HL-60 (cell line): ENCODE data around the gene IL11.

ENCODE experiments used
- DNase-seq, 2 experiments: peaks; one replicate each; pipeline ENCODE4 v3.0.0-alpha.2; 2010 to 2020; ENCODE audit warnings: low read depth in 1 of 2, low spot score in 1 of 2
- H3K27ac ChIP-seq: fragments of 250-450 bp; sonication (Bioruptor Pico); replicated peaks from 2 replicates; pipeline ENCODE4 v1.5.1; 2020; ENCODE audit warnings: mild to moderate bottlenecking, moderate library complexity
- H3K27me3 ChIP-seq: fragments of 250-450 bp; sonication (Bioruptor Pico); 2 replicates; pipeline ENCODE4 v1.5.1; 2021; ENCODE audit warnings: mild to moderate bottlenecking, moderate library complexity; ENCODE audit not compliant: insufficient read depth, poor library complexity, severe bottlenecking
- H3K4me3 ChIP-seq: replicated peaks from 2 replicates; pipeline ENCODE4 v1.5.1; 2011; ENCODE audit warnings: mild to moderate bottlenecking, control low read depth, low read length; ENCODE audit not compliant: insufficient read depth
- GABPA ChIP-seq: IDR thresholded peaks from 2 replicates; pipeline ENCODE4 v1.6.1; 2012; ENCODE audit warnings: low read depth
- POLR2AphosphoS5 ChIP-seq: IDR thresholded peaks from 2 replicates; pipeline ENCODE4 v1.6.1; 2012; ENCODE audit warnings: low read depth
- REST ChIP-seq: IDR thresholded peaks from 2 replicates; pipeline ENCODE4 v1.6.1; 2012; ENCODE audit warnings: low read depth; ENCODE audit not compliant: insufficient replicate concordance
- SPI1 ChIP-seq: IDR thresholded peaks from 2 replicates; pipeline ENCODE4 v1.6.1; 2012; ENCODE audit warnings: low read depth, mild to moderate bottlenecking, borderline replicate concordance
- TF ChIP-seq, protein P1 (sequence below): IDR thresholded peaks from one replicate; pipeline ENCODE4 v1.5.1; 2011; ENCODE audit warnings: low read length, control low read depth, inconsistent platforms; ENCODE audit not compliant: insufficient read depth

Gene IL11

DNA sequence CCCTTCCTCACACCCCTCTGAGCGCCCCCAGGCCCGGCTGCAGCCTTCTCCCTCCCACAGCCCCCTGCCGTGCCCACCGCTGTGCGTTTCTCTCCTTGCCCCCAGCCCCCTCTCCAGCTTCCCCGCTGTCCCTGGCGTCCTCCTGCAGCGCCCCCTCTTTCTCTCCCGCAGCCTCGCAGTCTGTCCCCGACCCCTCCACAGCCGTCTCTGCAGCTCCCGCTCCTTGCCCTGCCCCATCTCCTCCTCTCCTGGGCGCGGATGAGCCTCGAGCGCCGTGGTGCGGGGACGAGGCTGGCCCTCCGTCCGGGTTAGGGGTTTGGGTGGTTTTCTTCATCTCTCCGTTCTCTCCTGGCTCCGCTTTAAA lies 29.5 kb downstream of the IL11 start:
- no peak for DNase-seq
- TF ChIP-seq, protein P1, sequence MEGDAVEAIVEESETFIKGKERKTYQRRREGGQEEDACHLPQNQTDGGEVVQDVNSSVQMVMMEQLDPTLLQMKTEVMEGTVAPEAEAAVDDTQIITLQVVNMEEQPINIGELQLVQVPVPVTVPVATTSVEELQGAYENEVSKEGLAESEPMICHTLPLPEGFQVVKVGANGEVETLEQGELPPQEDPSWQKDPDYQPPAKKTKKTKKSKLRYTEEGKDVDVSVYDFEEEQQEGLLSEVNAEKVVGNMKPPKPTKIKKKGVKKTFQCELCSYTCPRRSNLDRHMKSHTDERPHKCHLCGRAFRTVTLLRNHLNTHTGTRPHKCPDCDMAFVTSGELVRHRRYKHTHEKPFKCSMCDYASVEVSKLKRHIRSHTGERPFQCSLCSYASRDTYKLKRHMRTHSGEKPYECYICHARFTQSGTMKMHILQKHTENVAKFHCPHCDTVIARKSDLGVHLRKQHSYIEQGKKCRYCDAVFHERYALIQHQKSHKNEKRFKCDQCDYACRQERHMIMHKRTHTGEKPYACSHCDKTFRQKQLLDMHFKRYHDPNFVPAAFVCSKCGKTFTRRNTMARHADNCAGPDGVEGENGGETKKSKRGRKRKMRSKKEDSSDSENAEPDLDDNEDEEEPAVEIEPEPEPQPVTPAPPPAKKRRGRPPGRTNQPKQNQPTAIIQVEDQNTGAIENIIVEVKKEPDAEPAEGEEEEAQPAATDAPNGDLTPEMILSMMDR = no peak
- no peak for TF ChIP-seq POLR2AphosphoS5
- TF ChIP-seq SPI1 = no peak
- TF ChIP-seq REST = no peak
- TF ChIP-seq GABPA = no peak
- Histone ChIP-seq H3K27me3 (no peaks in the 10 kb centered on the region), H3K27ac (no peak overlapping the region), H3K4me3 (peak overlapping the region; percentile 53)

- Histone ChIP-seq H3K27ac (peak overlapping the region; percentile 67), H3K27me3 (no peaks in the 10 kb centered on the region), H3K4me3 (peak overlapping the region; percentile 53)
- TF ChIP-seq GABPA (no peak), POLR2AphosphoS5 (peak; percentile 71; the same call in 1 of the 2 replicates)
- no peak for DNase-seq
These were observed 30.1 kb downstream of the IL11 start for GRCh38 chr19:55339889-55340783.

DNA sequence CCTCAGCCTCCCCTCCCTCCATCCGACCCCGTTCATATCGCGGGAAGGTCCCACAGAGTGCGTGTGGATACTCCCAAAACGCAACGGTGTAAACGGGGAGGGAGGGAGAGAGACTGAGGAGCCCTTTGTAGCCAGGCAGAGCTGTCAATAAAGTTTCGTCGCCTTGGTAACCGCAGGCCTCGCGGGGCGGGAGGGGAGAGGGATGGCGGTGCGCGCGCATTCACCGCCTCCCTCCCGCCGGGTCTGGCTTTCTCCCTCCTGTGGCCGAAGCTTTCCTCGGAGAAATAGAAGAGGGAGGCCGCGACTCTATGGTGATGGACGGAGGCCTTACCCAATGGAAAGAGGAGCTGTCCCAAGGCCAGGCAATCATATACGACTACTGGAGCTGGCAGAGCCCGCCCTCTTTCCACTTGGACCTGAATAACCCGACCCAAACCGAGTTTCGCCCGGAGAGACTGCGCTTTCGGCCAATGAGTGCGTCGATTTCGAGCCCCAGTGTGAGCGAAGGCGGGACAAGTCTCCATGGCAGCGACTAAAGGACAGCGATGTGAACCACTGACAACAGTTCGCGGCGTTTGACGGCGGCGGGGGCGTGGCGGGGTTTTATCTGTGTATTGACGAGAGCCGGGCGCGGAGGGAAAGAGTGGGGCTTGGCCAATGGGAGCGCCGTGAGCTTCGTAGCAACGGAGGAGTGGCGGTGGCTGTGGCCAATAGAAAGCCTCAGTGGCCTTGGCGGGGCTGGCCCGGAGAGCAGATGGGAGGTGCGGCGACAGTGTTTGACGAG lies 31.0 kb downstream of the IL11 start, which contains the start of gene KMT5C:
Gene KMT5C (plus strand): TSS at position 772 of the 784 bp plus-strand sequence. CDS start 2,061 bp downstream, outside the sequence.
- Histone ChIP-seq H3K27me3 (no peaks in the 10 kb centered on the region), H3K27ac (peak within 1 kb of the TSS; percentile 92), H3K4me3 (peak within 1 kb of the TSS; percentile 53)
- TF ChIP-seq REST (no peak), GABPA (no peak), SPI1 (no peak), POLR2AphosphoS5 (no peak; the same call in 1 of the 2 replicates)
- TF ChIP-seq, protein P1 = no peak
- peak; percentile 100 for DNase-seq

DNA sequence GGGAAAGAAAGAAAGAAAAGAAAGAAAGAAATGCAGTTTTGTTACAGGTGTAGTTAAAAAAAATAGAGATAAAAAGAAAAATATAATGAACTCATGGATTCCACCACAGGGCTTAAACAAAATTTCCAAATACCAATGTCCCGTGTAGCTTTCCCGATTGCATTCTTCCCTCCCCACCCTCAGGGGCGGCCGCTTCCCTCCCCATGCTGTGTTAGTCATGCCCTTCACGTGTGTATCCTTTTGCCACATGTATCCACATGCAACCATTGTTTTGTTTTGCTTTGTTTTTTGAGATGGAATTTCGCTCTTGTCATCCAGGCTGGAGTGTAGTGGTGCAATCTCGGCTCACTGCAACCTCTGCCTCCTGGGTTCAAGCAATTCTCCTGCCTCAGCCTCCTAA lies 34.2 kb downstream of the IL11 start:
- no peak for TF ChIP-seq REST
- no peak for TF ChIP-seq POLR2AphosphoS5
- TF ChIP-seq, protein P1 = no peak
- no peak for TF ChIP-seq GABPA
- TF ChIP-seq SPI1 = no peak

More for the DNA sequence above, 34.2 kb downstream of the IL11 start:
- DNase-seq = no peak
- no peaks in the 10 kb centered on the region for H3K27me3 ChIP-seq
- no peak overlapping the region for H3K4me3 ChIP-seq
- H3K27ac ChIP-seq = no peak overlapping the region
